ENCODE data around the gene CLIC5.
A peak's percentile ranks its signal among the peaks of the same experiment; 100 is the strongest.

CLIC5 gene

GRCh38 chr6:46015119-46015968, at the start of gene CLIC5:
TSS of gene CLIC5 (minus strand) at chr6:46015860. CDS start at chr6:46015542, 318 bp downstream.
- peak; percentile 51 for DNase-seq

- DNase-seq, result no peak
Observed at GRCh38 chr6:46062991-46063390, 47.3 kb upstream of the CLIC5 start.

- DNase-seq, result peak; percentile 4
Observed at GRCh38 chr6:46062312-46062711, 46.7 kb upstream of the CLIC5 start.

GRCh38 chr6:46061497-46061896, 45.8 kb upstream of the CLIC5 start:
- no peak for DNase-seq

- no peak for DNase-seq
Observed at GRCh38 chr6:46059608-46060007, 43.9 kb upstream of the CLIC5 start.

DNA sequence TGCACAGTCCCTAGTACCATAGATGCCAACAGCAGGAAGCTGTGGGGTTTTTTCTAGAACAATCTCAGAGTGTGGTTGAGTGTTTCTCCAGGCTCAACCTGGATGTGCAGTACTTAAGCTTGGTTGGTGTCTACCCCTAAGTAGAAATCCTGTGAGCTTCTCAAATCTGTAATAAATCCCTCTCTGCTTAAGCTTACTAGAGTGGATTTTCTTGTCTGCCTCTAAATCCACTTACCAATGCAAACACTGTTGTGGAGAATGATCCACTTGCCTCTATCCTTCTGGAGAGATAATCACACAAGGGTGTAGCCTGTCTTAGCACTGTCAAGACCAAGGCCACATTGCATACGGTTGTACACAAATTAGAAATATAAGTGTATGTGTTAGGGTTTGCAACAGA, 43.3 kb upstream of the CLIC5 start:
- no peak for DNase-seq

- DNase-seq, result no peak
Observed at GRCh38 chr6:46057792-46058191, 42.1 kb upstream of the CLIC5 start.

GRCh38 chr6:46056906-46057529, 41.4 kb upstream of the CLIC5 start:
- no peak for DNase-seq

DNA sequence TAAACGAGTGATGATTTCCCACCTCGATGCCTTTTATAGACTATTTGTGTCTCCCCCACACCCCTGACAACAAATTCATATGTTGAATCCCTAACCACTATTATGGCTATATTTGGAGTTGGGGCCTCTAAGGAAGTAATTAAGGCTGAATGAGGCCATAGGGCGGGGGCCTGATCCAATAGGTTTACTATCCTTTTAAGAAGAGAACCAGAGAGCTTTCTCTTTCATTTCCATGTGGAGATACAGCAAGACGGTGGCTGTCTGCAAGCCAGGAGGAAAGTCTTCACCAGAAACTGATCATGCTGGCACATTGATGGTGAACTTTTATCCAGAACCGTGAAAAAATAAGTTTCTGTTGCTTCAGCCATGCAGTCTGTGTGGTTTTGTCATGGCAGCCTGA, 38.9 kb upstream of the CLIC5 start:
- no peak for DNase-seq

GRCh38 chr6:46053039-46053933, 37.6 kb upstream of the CLIC5 start:
- no peak for DNase-seq

- DNase-seq, result no peak
Observed at GRCh38 chr6:46052479-46052878, 36.8 kb upstream of the CLIC5 start.

GRCh38 chr6:46051962-46052361, 36.3 kb upstream of the CLIC5 start:
- no peak for DNase-seq

DNA sequence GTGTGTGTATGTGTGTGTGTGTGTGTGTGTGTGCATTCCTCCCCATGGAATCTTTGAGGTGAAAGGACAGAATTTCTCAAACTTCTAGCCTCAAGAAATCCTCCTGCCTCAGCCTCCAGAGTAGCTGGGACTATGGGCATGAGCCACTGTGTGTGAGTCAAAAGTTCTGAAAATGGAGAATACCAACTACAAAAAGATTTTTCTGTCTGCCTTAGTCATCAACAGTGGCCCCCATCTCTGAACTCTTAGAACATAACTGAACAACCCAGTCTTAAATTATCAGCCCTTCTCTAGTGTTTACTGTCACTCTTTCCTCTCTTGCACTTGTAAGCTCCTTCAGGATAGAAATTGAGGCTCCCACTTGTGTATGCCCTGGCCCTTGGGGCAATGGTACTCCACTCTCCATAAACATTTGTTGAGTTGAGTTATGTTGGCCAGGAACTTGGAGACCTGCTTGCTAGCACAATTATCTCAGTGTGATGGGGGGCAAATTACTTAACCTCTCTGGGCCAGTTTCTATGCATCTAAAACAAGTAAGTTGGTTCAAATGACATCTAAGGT, 35.3 kb upstream of the CLIC5 start:
- DNase-seq, result no peak

GRCh38 chr6:46048646-46049297, 33.1 kb upstream of the CLIC5 start:
- DNase-seq, result no peak

- no peak for DNase-seq
Observed at GRCh38 chr6:46046558-46047174, 31.0 kb upstream of the CLIC5 start.

- DNase-seq, result no peak
Observed at GRCh38 chr6:46044881-46045617, 29.4 kb upstream of the CLIC5 start.

DNA sequence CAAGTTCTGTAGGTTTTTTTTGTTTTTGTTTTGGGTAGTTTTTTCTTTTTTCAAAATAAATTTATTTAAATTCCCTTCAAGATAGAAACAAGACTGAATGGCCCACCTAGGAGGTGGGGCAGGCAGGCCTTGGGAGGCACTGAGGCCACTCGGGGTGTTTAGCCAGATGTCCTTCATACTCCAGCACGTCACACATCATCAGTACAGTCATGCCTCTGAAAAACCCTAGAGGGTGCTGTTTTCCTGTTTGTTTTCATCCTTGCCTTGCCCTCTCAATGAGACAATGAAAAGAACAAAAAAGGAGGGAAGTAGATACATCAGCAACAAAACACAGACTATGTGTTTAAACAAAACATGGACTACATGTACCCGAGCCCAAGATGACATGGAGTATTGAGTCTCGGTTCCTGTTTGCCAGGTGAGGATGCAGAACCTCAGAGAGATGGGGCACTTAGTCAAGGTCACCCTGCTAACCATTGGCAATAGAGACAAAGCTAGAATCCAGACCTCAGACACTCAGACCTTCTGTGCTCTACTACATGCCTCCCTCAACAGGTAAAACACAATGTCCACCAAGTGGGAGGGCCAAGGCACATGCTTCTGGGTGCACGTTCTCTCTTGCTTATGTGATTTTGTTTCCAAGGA, 26.8 kb upstream of the CLIC5 start:
- no peak for DNase-seq

- no peak for DNase-seq
Observed at GRCh38 chr6:46040288-46040687, 24.6 kb upstream of the CLIC5 start.

- DNase-seq, result no peak
Observed at GRCh38 chr6:46039646-46040045, 24.0 kb upstream of the CLIC5 start.

DNA sequence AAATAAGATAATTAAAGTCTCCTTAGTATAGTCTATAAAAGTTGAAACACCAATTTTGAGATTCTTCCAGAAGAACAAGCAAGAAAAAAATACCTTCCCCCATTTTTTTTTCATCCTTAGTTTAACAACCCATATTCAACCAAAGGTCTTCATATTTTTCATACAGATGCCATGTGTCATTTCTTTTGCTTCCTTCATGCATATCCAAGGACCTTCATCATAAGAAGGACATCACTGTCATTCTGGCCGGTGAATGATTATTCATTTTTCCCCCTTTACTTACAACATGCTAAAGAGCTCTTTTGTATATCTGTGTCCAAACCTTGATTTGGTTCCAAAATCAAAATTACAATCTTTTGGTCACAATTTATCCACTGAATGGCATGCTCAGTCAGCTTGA, 21.3 kb upstream of the CLIC5 start:
- DNase-seq, result no peak

DNA sequence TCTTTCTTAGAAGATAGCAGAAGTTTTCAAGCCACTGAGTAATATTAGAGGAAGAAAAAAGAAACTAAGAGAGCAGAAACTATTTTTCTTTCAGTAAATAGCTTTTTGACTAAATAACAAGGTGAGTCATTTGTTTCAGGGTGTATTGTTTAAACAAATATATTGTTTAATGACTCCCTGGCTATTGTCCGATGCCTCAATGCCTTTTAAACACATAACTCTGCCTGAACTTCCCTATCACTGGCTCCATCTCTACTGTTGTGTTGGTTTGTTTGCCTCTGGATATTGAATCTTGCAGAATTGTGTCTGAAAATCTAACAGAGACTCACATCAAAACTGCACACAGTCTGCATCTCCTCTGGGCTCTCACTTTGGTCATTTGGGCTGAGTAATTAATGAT, 19.6 kb upstream of the CLIC5 start:
- DNase-seq, result no peak
